CD4-positive, alpha-beta memory T cell (primary cell): ENCODE results near the gene SEC62. TPM values are rescaled to one million over a fixed set of nuclear protein-coding genes. Genes with fewer than 3 reads are reported as not detected.

Source experiments
- CTCF ChIA-PET: fragments of 350-600 bp; sonication (Branson Sonifier 250); formaldehyde crosslinking; loops from one replicate; lab custom pipeline; 2021; ENCODE audit warnings: inconsistent platforms; ENCODE audit not compliant: partially characterized antibody; lab: Charles Lee
- POLR2A ChIA-PET: fragments of 350-600 bp; sonication (Branson Sonifier 250); formaldehyde crosslinking; loops from one replicate; lab custom pipeline; 2021; ENCODE audit not compliant: partially characterized antibody; lab: Charles Lee
- DNase-seq, 5 donors: peaks; one replicate each; pipeline versions ENCODE4 v3.0.0 to v3.0.0-alpha.2; 2020 to 2022; ENCODE audit warnings: mixed read lengths in 1 of 5
- H3K27ac ChIP-seq: one replicate; pipeline ENCODE4 v1.7.0; 2013; ENCODE audit warnings: low read depth, low read length
- H3K27me3 ChIP-seq: 2 replicates; pipeline ENCODE4 v1.7.0; 2013; ENCODE audit warnings: mild to moderate bottlenecking, low read length, moderate library complexity; ENCODE audit not compliant: insufficient read depth
- H3K36me3 ChIP-seq: 2 replicates; pipeline ENCODE4 v1.7.0; 2013; ENCODE audit warnings: mild to moderate bottlenecking, low read length, moderate library complexity; ENCODE audit not compliant: insufficient read depth
- H3K4me1 ChIP-seq: 2 replicates; pipeline ENCODE4 v1.7.0; 2013; ENCODE audit warnings: mild to moderate bottlenecking, low read length, moderate library complexity; ENCODE audit not compliant: insufficient read depth
- H3K4me3 ChIP-seq, 2 donors: one replicate each; pipeline ENCODE4 v1.7.0; 2013; ENCODE audit warnings: low read length in 2 of 2, mild to moderate bottlenecking in 1 of 2
- H3K9me3 ChIP-seq, 2 donors: one replicate each; pipeline ENCODE4 v1.7.0; 2013; ENCODE audit warnings: low read length in 2 of 2, control low read depth in 1 of 2; ENCODE audit not compliant: control insufficient read depth in 1 of 2
- H3K27ac Mint-ChIP-seq, 7 donors: one replicate each; pipeline ENCODE4 v1.8.0; 2020 to 2021; ENCODE audit warnings: mixed read lengths in 7 of 7, mild to moderate bottlenecking in 6 of 7, inconsistent platforms in 3 of 7, moderate library complexity in 3 of 7
- H3K27me3 Mint-ChIP-seq, 2 donors: one replicate each; pipeline ENCODE4 v1.8.0; 2020 to 2021; ENCODE audit warnings: mixed read lengths in 2 of 2
- H3K36me3 Mint-ChIP-seq, 2 donors: one replicate each; pipeline ENCODE4 v1.8.0; 2020 to 2021; ENCODE audit warnings: mixed read lengths in 2 of 2, inconsistent platforms in 1 of 2, mild to moderate bottlenecking in 1 of 2
- H3K4me1 Mint-ChIP-seq, 4 donors: one replicate each; pipeline ENCODE4 v1.8.0; 2020 to 2021; ENCODE audit warnings: mixed read lengths in 4 of 4, mild to moderate bottlenecking in 1 of 4
- H3K4me3 Mint-ChIP-seq, 8 donors: one replicate each; pipeline ENCODE4 v1.8.0; 2020 to 2021; ENCODE audit warnings: mixed read lengths in 8 of 8, mild to moderate bottlenecking in 7 of 8, moderate library complexity in 6 of 8, inconsistent platforms in 3 of 8
- H3K9me3 Mint-ChIP-seq, 8 donors: one replicate each; pipeline ENCODE4 v1.8.0; 2020 to 2021; ENCODE audit warnings: mixed read lengths in 8 of 8, mild to moderate bottlenecking in 5 of 8, inconsistent platforms in 3 of 8, moderate library complexity in 1 of 8
- intact Hi-C: fragments of 100-400 bp; cut with micrococcal nuclease; formaldehyde crosslinking; loops from one replicate; pipeline ENCODE4 v1.15.1; 2023
- polyA plus RNA-seq, 2 donors: library from polyadenylated mRNA; unstranded; fragments of 300-500 nt; fragmentation: Illumina TruSeq; gene quantifications; one replicate each; pipeline ENCODE4 v1.2.3, GENCODE V29; 2021
- total RNA-seq, 2 experiments: library from RNA; stranded (reverse); gene quantifications; one replicate each; pipeline ENCODE4 v1.2.3, GENCODE V29; 2021

Gene SEC62
- total and polyA plus RNA-seq, 4 experiments from 2014 or later = 127 to 180 (median 144) TPM

DNA sequence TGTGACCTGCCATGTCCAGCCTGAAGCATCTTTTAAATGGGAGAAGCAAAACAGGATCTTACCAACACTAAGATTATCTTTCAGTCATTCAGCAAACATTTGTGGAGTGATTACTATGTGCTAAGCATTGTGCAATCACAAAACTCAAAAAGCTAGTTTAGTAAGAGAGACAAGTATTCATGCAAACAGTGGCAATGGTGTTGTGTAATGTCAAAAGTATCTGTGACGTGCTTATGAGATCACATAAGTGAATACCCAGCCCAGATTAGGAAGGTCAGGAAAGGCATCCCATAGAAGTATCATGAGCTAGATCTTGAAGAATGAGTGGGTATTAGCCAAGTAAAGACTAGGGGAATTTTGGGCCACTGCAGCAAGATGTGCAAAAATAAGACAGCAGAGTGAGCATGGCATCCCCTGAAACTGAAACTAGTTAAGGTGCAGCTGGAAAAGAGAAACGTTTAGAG, 32.1 kb downstream of the SEC62 start:
- H3K4me3 Mint-ChIP-seq = no peak overlapping the region
- POLR2A ChIA-PET = no interaction called here
- intact Hi-C loops = no loop called here

DNA sequence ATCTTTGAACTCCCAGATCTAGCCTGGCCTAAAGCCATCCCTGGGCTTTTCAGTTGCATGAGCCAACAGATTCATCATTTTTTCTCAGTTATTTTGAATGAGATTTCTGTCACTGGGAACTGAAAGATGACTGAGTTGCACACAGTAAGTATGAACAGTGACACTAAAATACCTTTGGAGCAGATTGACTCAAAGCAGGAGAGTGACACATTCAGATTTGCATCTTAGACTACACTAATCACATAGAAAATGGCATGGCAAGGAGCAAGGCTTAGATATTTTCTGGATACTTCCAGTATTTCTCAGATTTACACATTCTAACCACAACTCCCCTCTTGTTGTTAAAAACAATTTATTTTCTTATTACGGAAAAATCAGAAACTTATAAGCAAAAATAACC, 32.8 kb downstream of the SEC62 start:
- Mint-ChIP-seq H3K27me3 (no peaks in the 10 kb centered on the region), H3K4me1 (peaks cover 18 to 29% (median 26%) of the 10 kb centered on the region in 4 donors), H3K9me3 (no peaks in the 10 kb centered on the region), H3K27ac (peak overlapping the region in 2 of 7 donors; percentile 12 to 44), H3K36me3 (peaks cover 19 to 25% of the 10 kb centered on the region in 2 donors), H3K4me3 (no peak overlapping the region)
- ChIA-PET CTCF (no interaction called here), POLR2A (interaction anchor here (1.2 kb wide), 1 partner anchor 13 kb away, joined by 4 read pairs; no protein-coding TSS in a partner anchor)
- Histone ChIP-seq H3K9me3 (no peaks in the 10 kb centered on the region), H3K4me3 (no peak overlapping the region), H3K36me3 (no peaks in the 10 kb centered on the region), H3K4me1 (peaks cover 18% of the 10 kb centered on the region), H3K27me3 (no peaks in the 10 kb centered on the region), H3K27ac (no peak overlapping the region)
- intact Hi-C loops = no loop called here
- no peak for DNase-seq

More for the DNA sequence above, 32.1 kb downstream of the SEC62 start:
- Mint-ChIP-seq H3K9me3 (no peaks in the 10 kb centered on the region), H3K36me3 (peaks cover 19 to 25% of the 10 kb centered on the region in 2 donors), H3K27me3 (no peaks in the 10 kb centered on the region), H3K27ac (peak overlapping the region in 2 of 7 donors; percentile 3 to 59), H3K4me1 (peaks cover 15 to 25% (median 21%) of the 10 kb centered on the region in 4 donors)
- H3K36me3 ChIP-seq = no peaks in the 10 kb centered on the region
- no peaks in the 10 kb centered on the region for H3K9me3 ChIP-seq
- CTCF ChIA-PET = interaction anchor here (1.2 kb wide), 1 partner anchor 22 kb away, joined by 3 read pairs; no protein-coding TSS in a partner anchor
- no peaks in the 10 kb centered on the region for H3K27me3 ChIP-seq
- no peak overlapping the region for H3K27ac ChIP-seq
- DNase-seq = no peak
- no peak overlapping the region for H3K4me3 ChIP-seq
- peaks cover 14% of the 10 kb centered on the region for H3K4me1 ChIP-seq

DNA sequence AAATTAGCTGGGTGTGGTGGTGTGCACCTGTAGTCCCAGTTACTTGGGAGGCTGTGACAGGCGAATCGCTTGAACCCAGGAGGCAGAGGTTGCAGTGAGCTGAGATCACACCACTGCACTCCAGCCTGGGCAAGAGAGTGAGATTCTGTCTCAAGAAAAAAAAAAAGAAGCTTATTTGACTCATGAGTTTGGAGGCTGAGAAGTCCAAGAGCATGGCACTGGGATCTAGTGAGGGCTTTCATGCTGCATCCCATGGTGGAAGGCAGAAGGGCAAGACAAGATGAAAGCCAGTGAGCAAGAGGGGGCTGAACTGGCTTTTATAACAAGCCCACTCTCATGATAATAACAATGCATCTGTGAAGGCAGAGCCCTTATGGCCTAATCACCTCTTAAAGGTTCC, 33.4 kb downstream of the SEC62 start:
- Histone ChIP-seq H3K4me3 (no peak overlapping the region), H3K27me3 (no peaks in the 10 kb centered on the region), H3K9me3 (no peaks in the 10 kb centered on the region), H3K4me1 (peaks cover 18% of the 10 kb centered on the region), H3K27ac (no peak overlapping the region), H3K36me3 (no peaks in the 10 kb centered on the region)
- DNase-seq = no peak
- peaks cover 18 to 29% (median 26%) of the 10 kb centered on the region in 4 donors for H3K4me1 Mint-ChIP-seq
- ChIA-PET POLR2A (interaction anchor here (1.2 kb wide), 1 partner anchor 14 kb away, joined by 4 read pairs; no protein-coding TSS in a partner anchor), CTCF (interaction anchor here (1.1 kb wide), 1 partner anchor 22 kb away, joined by 3 read pairs; no protein-coding TSS in a partner anchor)
- intact Hi-C loops = no loop called here
- H3K4me3 Mint-ChIP-seq = no peak overlapping the region
- H3K36me3 Mint-ChIP-seq = peaks cover 16 to 25% of the 10 kb centered on the region in 2 donors
- H3K27me3 Mint-ChIP-seq = no peaks in the 10 kb centered on the region
- no peaks in the 10 kb centered on the region for H3K9me3 Mint-ChIP-seq
- H3K27ac Mint-ChIP-seq = peak overlapping the region in 1 of 7 donors; percentile 27

DNA sequence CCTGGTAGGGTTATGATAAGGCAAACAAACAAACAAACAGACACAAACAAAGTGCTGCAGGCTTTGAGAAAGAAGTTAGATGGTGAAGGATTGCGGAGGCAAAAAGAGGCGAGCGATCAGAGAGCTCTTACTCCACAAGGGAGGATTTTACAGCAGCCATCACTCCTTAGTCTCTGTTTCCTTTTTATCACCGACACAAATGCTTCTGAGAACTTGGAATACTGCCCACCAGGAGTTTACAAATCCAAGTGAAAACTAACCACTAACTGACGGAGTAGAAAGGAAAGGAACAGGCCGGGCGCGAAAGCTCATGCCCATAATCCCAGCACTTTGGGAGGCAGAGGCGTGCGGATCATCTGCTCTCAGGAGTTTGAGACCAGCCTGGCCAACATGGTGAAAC, 35.6 kb downstream of the SEC62 start:
- Histone ChIP-seq H3K27ac (no peak overlapping the region), H3K27me3 (no peaks in the 10 kb centered on the region), H3K4me3 (no peak overlapping the region), H3K4me1 (peaks cover 27% of the 10 kb centered on the region), H3K36me3 (no peaks in the 10 kb centered on the region), H3K9me3 (no peaks in the 10 kb centered on the region)
- peak overlapping the region in 2 of 7 donors; percentile 2 to 50 for H3K27ac Mint-ChIP-seq
- peaks cover 4 to 14% of the 10 kb centered on the region in 2 donors for H3K36me3 Mint-ChIP-seq
- no peak for DNase-seq
- H3K9me3 Mint-ChIP-seq = no peaks in the 10 kb centered on the region
- ChIA-PET CTCF (interaction anchor here (1.6 kb wide), 1 partner anchor 10 kb away, joined by 5 read pairs; no protein-coding TSS in a partner anchor), POLR2A (no interaction called here)
- peak overlapping the region in 3 of 8 donors; percentile 13 to 78 (median 18) for H3K4me3 Mint-ChIP-seq
- H3K27me3 Mint-ChIP-seq = no peaks in the 10 kb centered on the region
- intact Hi-C loops = no loop called here
- H3K4me1 Mint-ChIP-seq = peaks cover 29 to 42% (median 38%) of the 10 kb centered on the region in 4 donors

DNA sequence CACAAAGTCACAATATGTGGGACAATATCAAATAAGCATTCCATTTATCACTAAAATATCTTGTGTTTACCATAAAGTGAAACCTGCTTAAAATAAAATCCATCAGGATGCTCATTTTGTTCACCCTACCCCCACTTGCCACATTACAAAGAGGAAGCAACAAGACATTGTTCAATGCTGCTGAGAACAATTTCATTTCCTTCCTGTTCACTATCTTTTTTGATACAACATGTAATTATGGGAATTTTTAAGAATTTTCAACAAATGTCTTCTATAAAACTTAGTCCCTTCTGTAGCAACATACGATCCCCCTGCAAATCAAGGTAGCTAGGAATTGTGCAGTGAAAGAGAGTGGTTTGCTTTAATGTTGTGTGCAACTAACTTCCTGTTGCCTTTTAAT, 36.3 kb downstream of the SEC62 start:
- H3K27ac Mint-ChIP-seq = peak overlapping the region in 6 of 7 donors; percentile 7 to 76 (median 53)
- no peaks in the 10 kb centered on the region for H3K9me3 ChIP-seq
- H3K27me3 Mint-ChIP-seq = no peaks in the 10 kb centered on the region
- no peak for DNase-seq
- H3K4me3 ChIP-seq = no peak overlapping the region
- intact Hi-C loops = no loop called here
- H3K36me3 Mint-ChIP-seq = peaks cover 4 to 14% of the 10 kb centered on the region in 2 donors
- H3K27ac ChIP-seq = no peak overlapping the region
- no peaks in the 10 kb centered on the region for H3K36me3 ChIP-seq
- peaks cover 29 to 44% (median 40%) of the 10 kb centered on the region in 4 donors for H3K4me1 Mint-ChIP-seq
- ChIA-PET POLR2A (interaction anchor here (0.9 kb wide), 1 partner anchor 18 kb away, joined by 3 read pairs; no protein-coding TSS in a partner anchor), CTCF (interaction anchor here (1.0 to 1.6 kb wide), 2 partner anchors 9 to 37 kb away, joined by 3 to 5 read pairs; partner anchors contain the start of gene SEC62)
- peak overlapping the region in 6 of 8 donors; percentile 1 to 78 (median 42) for H3K4me3 Mint-ChIP-seq
- H3K27me3 ChIP-seq = no peaks in the 10 kb centered on the region
- no peaks in the 10 kb centered on the region for H3K9me3 Mint-ChIP-seq
- H3K4me1 ChIP-seq = peaks cover 30% of the 10 kb centered on the region

DNA sequence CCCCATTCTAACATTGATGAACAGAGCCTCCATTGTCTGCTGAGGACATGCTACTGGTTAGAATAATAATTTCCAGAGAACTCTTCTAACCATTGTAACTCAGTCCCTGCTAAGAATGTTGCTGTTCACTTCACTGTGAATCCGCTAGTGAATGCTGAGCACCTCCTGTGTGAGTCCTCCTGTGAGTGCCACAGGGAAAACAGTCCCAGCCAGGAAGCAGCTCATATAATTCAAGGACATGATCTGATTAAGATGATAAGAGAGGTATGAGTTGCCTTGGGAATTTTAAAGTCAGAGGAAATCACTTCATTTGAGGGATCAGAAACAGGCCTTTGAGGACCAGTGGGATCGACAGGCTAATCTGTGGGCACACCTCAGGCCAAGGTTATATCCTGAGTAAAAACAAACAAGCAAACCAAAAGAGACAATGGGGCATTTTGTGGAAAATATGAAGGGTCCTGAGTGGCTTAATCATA, 37.3 kb downstream of the SEC62 start:
- Histone ChIP-seq H3K4me1 (peaks cover 30% of the 10 kb centered on the region), H3K27me3 (no peaks in the 10 kb centered on the region), H3K36me3 (no peaks in the 10 kb centered on the region), H3K27ac (no peak overlapping the region), H3K9me3 (no peaks in the 10 kb centered on the region), H3K4me3 (no peak overlapping the region)
- no peak for DNase-seq
- Mint-ChIP-seq H3K4me1 (peaks cover 26 to 47% (median 38%) of the 10 kb centered on the region in 4 donors), H3K27me3 (no peaks in the 10 kb centered on the region), H3K27ac (peak overlapping the region in 2 of 7 donors; percentile 9 to 74), H3K36me3 (peaks cover 4 to 8% of the 10 kb centered on the region in 2 donors), H3K9me3 (no peaks in the 10 kb centered on the region), H3K4me3 (peak overlapping the region in 1 of 8 donors; percentile 24)
- intact Hi-C loops = no loop called here
- POLR2A ChIA-PET = no interaction called here
- CTCF ChIA-PET = interaction anchor here (1.0 to 1.6 kb wide), 3 partner anchors 8 to 38 kb away, joined by 3 to 5 read pairs (median 3); partner anchors contain the start of genes GPR160 and SEC62
